Measurements from ENCODE around the gene TBX1.

The TBX1 gene

GRCh38 chr22:19753996-19754700 lies 6.4 kb upstream of the TBX1 start:
- DNase-seq = no peak

- DNase-seq = no peak
Observed at GRCh38 chr22:19754701-19755144, 5.9 kb upstream of the TBX1 start.

GRCh38 chr22:19755145-19755710 lies 5.3 kb upstream of the TBX1 start:
- DNase-seq = no peak

- no peak for DNase-seq
Observed at GRCh38 chr22:19755722-19756287, 4.8 kb upstream of the TBX1 start.

- DNase-seq = no peak
Observed at GRCh38 chr22:19756288-19757128, 4.1 kb upstream of the TBX1 start.

GRCh38 chr22:19757140-19757984 lies 3.2 kb upstream of the TBX1 start:
- DNase-seq = peak; percentile 49

- DNase-seq = no peak
Observed at GRCh38 chr22:19757985-19758895, 2.3 kb upstream of the TBX1 start.

- no peak for DNase-seq
Observed at GRCh38 chr22:19758896-19759426, 1.6 kb upstream of the TBX1 start.

GRCh38 chr22:19759427-19760057 lies 1.0 kb upstream of the TBX1 start:
- DNase-seq = no peak

GRCh38 chr22:19760951-19761724 lies 560 bp downstream of the TBX1 start:
- DNase-seq = no peak

GRCh38 chr22:19761725-19762567 lies 1.4 kb downstream of the TBX1 start:
- DNase-seq = no peak

GRCh38 chr22:19762568-19763457 lies 2.2 kb downstream of the TBX1 start:
- no peak for DNase-seq

- DNase-seq = no peak
Observed at GRCh38 chr22:19763458-19764298, 3.1 kb downstream of the TBX1 start.

GRCh38 chr22:19764299-19764593 lies 3.7 kb downstream of the TBX1 start:
- DNase-seq = no peak

GRCh38 chr22:19764636-19765476 lies 4.3 kb downstream of the TBX1 start:
- no peak for DNase-seq

Measured in inflammatory macrophage treated with lipopolysaccharide for 4 hours (primary cell).